ENCODE results near the gene MXI1.

MXI1 gene

DNA sequence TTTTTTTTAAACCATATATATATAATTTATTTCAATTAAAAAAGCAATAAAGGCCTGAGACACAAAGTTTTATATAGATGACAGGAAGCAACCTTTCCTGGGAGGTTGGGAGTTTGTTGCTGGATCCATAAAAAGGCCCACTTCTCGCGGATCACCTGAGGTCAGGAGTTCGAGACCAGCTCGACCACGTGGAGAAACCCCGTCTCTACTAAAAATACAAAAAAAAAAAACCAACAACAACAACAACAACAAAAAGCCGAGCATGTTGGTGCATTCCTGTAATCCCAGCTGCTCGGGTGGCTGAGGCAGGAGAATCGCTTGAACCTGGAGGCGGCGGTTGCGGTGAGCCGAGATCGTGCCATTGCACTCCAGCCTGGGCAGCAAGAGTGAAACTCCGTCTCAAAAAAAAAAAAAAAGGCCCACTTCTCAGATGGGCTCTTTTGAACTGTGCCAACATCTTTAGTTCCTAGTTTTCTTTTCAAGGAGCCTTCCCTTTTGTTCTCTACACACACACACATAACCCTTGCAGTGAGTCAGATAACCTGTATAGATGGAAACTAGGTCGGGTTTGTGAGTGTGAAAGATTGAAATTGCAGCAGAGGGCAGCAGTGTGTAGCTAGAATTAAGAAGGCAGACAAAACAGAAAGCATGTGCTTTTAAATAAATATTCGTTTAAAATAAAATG, 98.5 kb downstream of the MXI1 start:
- Histone ChIP-seq H3K27me3 (ENCODE audit: insufficient read depth, low read depth, severe bottlenecking) (no peaks in the 10 kb centered on the region), H3K9me3 (ENCODE audit: severe bottlenecking) (no peaks in the 10 kb centered on the region), H3K27ac (no peak overlapping the region; the same call in 1 of the 2 replicates), H3K4me3 (ENCODE audit: low read depth, low read length) (no peak overlapping the region), H3K36me3 (peaks cover 30% of the 10 kb centered on the region)
- TF ChIP-seq, protein P1, sequence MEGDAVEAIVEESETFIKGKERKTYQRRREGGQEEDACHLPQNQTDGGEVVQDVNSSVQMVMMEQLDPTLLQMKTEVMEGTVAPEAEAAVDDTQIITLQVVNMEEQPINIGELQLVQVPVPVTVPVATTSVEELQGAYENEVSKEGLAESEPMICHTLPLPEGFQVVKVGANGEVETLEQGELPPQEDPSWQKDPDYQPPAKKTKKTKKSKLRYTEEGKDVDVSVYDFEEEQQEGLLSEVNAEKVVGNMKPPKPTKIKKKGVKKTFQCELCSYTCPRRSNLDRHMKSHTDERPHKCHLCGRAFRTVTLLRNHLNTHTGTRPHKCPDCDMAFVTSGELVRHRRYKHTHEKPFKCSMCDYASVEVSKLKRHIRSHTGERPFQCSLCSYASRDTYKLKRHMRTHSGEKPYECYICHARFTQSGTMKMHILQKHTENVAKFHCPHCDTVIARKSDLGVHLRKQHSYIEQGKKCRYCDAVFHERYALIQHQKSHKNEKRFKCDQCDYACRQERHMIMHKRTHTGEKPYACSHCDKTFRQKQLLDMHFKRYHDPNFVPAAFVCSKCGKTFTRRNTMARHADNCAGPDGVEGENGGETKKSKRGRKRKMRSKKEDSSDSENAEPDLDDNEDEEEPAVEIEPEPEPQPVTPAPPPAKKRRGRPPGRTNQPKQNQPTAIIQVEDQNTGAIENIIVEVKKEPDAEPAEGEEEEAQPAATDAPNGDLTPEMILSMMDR (IDR thresholded peaks at IDR 0.05; ENCODE audit: low read depth, low read length): peak; percentile 41; the same call in 1 of the 2 replicates
- peak; percentile 40 for DNase-seq

DNA sequence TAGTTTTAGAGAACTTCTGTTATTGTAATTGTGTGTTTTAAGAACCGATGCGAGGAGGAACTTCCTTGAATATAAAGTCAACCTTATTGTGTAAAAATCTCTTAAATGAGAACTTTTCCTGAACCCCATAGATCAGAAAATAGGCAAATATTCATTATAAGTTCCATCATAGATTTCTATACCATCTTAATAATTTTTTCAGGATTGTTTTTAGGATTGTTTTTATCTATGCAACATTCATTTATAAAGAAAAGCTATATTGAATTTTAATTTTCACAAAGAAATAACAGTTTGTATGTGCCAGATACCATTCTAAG, 99.0 kb downstream of the MXI1 start:
- Histone ChIP-seq H3K9me3 (ENCODE audit: severe bottlenecking) (no peaks in the 10 kb centered on the region), H3K27me3 (ENCODE audit: insufficient read depth, low read depth, severe bottlenecking) (no peaks in the 10 kb centered on the region), H3K36me3 (peaks cover 25% of the 10 kb centered on the region), H3K4me3 (ENCODE audit: low read depth, low read length) (no peak overlapping the region), H3K27ac (no peak overlapping the region; the same call in 1 of the 2 replicates)
- TF ChIP-seq, protein P1 (IDR thresholded peaks at IDR 0.05; ENCODE audit: low read depth, low read length): no peak
- no peak for DNase-seq

DNA sequence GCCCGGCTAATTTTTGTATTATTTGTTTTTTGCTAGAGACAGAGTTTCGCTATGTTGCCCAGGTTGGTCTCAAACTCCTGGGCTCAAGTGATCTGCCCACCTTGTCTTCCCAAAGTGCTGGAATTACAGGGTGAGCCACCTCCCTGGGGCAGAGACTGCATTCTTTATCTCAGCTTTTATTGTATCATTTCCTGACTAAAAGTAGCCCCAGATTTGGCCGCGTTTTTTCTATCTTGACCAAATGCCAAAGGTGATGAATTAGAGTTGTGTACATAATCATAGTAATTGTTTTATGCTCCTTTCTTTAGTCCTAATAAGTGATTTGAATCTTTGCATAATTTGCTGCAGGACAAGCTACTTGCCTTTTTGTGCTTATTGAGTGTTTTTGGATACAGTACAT, 100.4 kb downstream of the MXI1 start:
- Histone ChIP-seq H3K27me3 (ENCODE audit: insufficient read depth, low read depth, severe bottlenecking) (no peaks in the 10 kb centered on the region), H3K27ac (no peak overlapping the region), H3K9me3 (ENCODE audit: severe bottlenecking) (no peaks in the 10 kb centered on the region), H3K36me3 (peaks cover 11% of the 10 kb centered on the region), H3K4me3 (ENCODE audit: low read depth, low read length) (no peak overlapping the region)
- no peak for DNase-seq
- TF ChIP-seq, protein P1 (IDR thresholded peaks at IDR 0.05; ENCODE audit: low read depth, low read length): no peak

DNA sequence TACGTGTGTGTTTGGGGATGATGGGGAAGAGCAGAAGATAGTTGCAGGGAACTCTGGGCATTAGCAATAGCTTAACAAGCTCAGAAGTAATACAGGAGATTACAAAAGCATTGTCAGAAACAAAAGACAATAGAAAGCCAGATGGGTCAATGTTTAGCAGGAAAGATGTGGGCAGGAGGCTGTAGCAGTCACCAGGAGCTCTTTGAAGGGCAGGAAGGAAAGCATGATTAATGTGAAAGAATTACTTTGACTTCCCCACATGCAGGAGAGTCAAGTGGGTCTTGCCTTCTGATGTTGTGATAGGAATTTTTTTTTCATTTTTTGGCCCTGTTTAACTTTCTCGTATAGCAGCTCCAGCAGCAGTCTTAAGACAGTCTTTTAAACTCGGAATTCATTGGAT, 103.3 kb downstream of the MXI1 start:
- Histone ChIP-seq H3K27ac (peak overlapping the region; percentile 17; the same call in 1 of the 2 replicates), H3K36me3 (no peaks in the 10 kb centered on the region), H3K27me3 (ENCODE audit: insufficient read depth, low read depth, severe bottlenecking) (no peaks in the 10 kb centered on the region), H3K4me3 (ENCODE audit: low read depth, low read length) (0 out of 2 replicates have a peak overlapping the region, but pooled peaks have one; percentile 8), H3K9me3 (ENCODE audit: severe bottlenecking) (no peaks in the 10 kb centered on the region)
- TF ChIP-seq, protein P1 (IDR thresholded peaks at IDR 0.05; ENCODE audit: low read depth, low read length): no peak
- DNase-seq: peak; percentile 30

DNA sequence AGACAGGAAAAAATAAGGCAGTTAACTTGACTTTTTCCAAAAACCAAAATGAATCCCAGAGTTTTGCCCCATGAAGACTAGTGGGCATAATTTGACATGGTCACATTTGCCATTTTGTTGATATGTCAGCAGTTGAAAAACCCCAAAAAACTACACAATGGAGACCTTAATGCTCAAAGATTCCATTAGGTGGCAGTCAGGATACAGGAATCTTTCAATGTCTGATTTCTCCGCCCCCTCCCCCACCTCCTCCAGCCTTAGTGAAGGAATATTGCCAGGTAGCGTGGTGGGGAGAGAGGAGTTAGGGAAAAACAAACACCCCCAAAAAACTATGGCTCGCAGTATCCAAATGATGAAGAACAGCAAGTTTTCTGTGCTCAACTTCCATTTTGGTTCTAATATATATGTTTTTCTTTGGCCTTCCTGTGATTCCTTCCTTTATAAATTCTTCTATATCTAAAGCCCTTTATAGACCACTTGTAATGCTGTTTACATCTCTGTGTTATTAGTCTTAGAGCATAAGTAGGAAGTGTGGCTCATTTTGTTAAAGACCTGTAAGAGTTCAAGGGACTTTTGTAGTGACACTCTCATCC, 104.0 kb downstream of the MXI1 start:
- Histone ChIP-seq H3K36me3 (no peaks in the 10 kb centered on the region), H3K9me3 (ENCODE audit: severe bottlenecking) (no peaks in the 10 kb centered on the region), H3K4me3 (ENCODE audit: low read depth, low read length) (0 out of 2 replicates have a peak overlapping the region, but pooled peaks have one; percentile 8), H3K27me3 (ENCODE audit: insufficient read depth, low read depth, severe bottlenecking) (no peaks in the 10 kb centered on the region), H3K27ac (peak overlapping the region; percentile 17; the same call in 1 of the 2 replicates)
- TF ChIP-seq, protein P1 (IDR thresholded peaks at IDR 0.05; ENCODE audit: low read depth, low read length): peak; percentile 50
- DNase-seq: peak; percentile 66

Data from WERI-Rb-1 (cell line).